ENCODE data around the gene FAR1. TPM values are rescaled to one million over a fixed set of nuclear protein-coding genes. Genes with fewer than 3 reads are reported as not detected.

FAR1 gene
- total and polyA plus RNA-seq, 2 of the 4 experiments (the other 2 are of a cell fraction): 35.3 to 119 TPM

GRCh38 chr11:13647391-13647790, 21.1 kb upstream of the FAR1 start:
- no TSS peak for BruUV-seq (replicated peaks)
- Histone ChIP-seq H3K36me3 (ENCODE audit: control insufficient read depth, insufficient read depth, low read length) (no peaks in the 10 kb centered on the region), H2AFZ (replicated peaks; ENCODE audit: low read length, poor library complexity) (no peak overlapping the region), H3K9me1 (ENCODE audit: insufficient read depth, low read length) (no peaks in the 10 kb centered on the region), H3K4ac (ENCODE audit: low read depth, low read length) (no peak overlapping the region), H3K18ac (ENCODE audit: low read depth, low read length) (no peak overlapping the region), H3K9me3 (ENCODE audit: control insufficient read depth, insufficient read depth, low read length) (no peaks in the 10 kb centered on the region), H4K8ac (ENCODE audit: low read depth in 2 of 2, low read length in 2 of 2) (no peak overlapping the region), H3K14ac (replicated peaks; ENCODE audit: low read depth, low read length) (no peak overlapping the region), H3K27me3 (ENCODE audit: control insufficient read depth, insufficient read depth, low read length) (no peaks in the 10 kb centered on the region; the same call in none of the 2 replicates), H3K56ac (ENCODE audit: extremely low read depth, insufficient read depth, low read length) (no peak overlapping the region), H4K20me1 (ENCODE audit: insufficient read depth, low read length) (no peaks in the 10 kb centered on the region), H3K79me1 (ENCODE audit: low read depth in 1 of 2, low read length in 2 of 2) (no peaks in the 10 kb centered on the region), H2AK5ac (ENCODE audit: low read depth, low read length) (no peak overlapping the region), H4K5ac (ENCODE audit: low read depth, low read length) (no peak overlapping the region), H3K4me2 (ENCODE audit: low read depth, low read length) (no peak overlapping the region), H2BK15ac (ENCODE audit: low read depth, low read length) (no peak overlapping the region), H3K9ac (ENCODE audit: low read depth, low read length) (no peak overlapping the region), H2BK20ac (ENCODE audit: low read depth, low read length) (no peak overlapping the region), H3K4me1 (ENCODE audit: control insufficient read depth, insufficient read depth, low read length) (no peaks in the 10 kb centered on the region), H2AK9ac (replicated peaks; ENCODE audit: low read depth, low read length, poor library complexity) (no peak overlapping the region), H3K23ac (ENCODE audit: low read depth, low read length) (no peak overlapping the region), H2BK120ac (ENCODE audit: low read depth, low read length) (no peak overlapping the region), H3K4me3 (ENCODE audit: insufficient read depth, low read depth, low read length) (no peak overlapping the region), H2BK5ac (ENCODE audit: low read depth, low read length, poor library complexity, severe bottlenecking) (no peak overlapping the region), H3K27ac (ENCODE audit: insufficient read depth, low read length) (no peak overlapping the region), H4K91ac (ENCODE audit: insufficient read depth, low read depth, low read length) (no peak overlapping the region)
- dilution Hi-C loops (cut with HindIII; ENCODE audit: low sequenced_read_pairs, unreplicated experiment) (no loop called here), in situ Hi-C loops (cut with MboI; ENCODE audit: low sequenced_read_pairs) (no loop called here), intact Hi-C loops (cut with micrococcal nuclease) (no loop called here)
- TF ChIP-seq RCOR1 (IDR thresholded peaks at IDR 0.05; ENCODE audit: insufficient replicate concordance, low read length) (no peak), NFE2L2 (IDR thresholded peaks at IDR 0.05; ENCODE audit: low read depth, low read length) (no peak), MXI1 (IDR thresholded peaks at IDR 0.05; ENCODE audit: borderline replicate concordance, low read depth, low read length) (no peak), POLR2A (IDR thresholded peaks at IDR 0.05; ENCODE audit: low read depth, low read length) (no peak), USF2 (IDR thresholded peaks at IDR 0.05; ENCODE audit: low read depth, low read length) (no peak), BHLHE40 (IDR thresholded peaks at IDR 0.05; ENCODE audit: low read depth, low read length) (no peak), MAZ (IDR thresholded peaks at IDR 0.05; ENCODE audit: borderline replicate concordance, low read depth, low read length) (no peak), RAD21 (IDR thresholded peaks at IDR 0.05; ENCODE audit: low read length) (no peak), CTCF (conservative IDR thresholded peaks at IDR 0.05; ENCODE audit: low read depth, low read length) (no peak), ELK1 (IDR thresholded peaks at IDR 0.05; ENCODE audit: borderline replicate concordance, low read depth, low read length) (no peak), RFX5 (IDR thresholded peaks at IDR 0.05; ENCODE audit: low read depth, low read length) (no peak), FOS (IDR thresholded peaks at IDR 0.05; ENCODE audit: low read depth, low read length) (no peak), MAFK (IDR thresholded peaks at IDR 0.05; ENCODE audit: low read depth, low read length) (no peak), SMC3 (IDR thresholded peaks at IDR 0.05; ENCODE audit: low read depth, low read length) (no peak), CHD1 (IDR thresholded peaks at IDR 0.05; ENCODE audit: low read depth, low read length) (no peak)
- ATAC-seq (ENCODE audit: low read depth) (no peak), DNase-seq (no peak)
- POLR2A ChIA-PET (ENCODE audit: unreplicated experiment): no interaction called here
- CTCF ChIA-PET: no interaction called here
- no CpG with 5 or more reads among the region's 3 CpGs for WGBS, 2 experiments (ENCODE audit: extremely low coverage in 2 of 2, insufficient read length in 1 of 2)
